GM19351 (cell line): Measurements from ENCODE around the gene ZNF343.

Experiments used
- ATAC-seq: cut with Tn5 transposase; IDR thresholded peaks from one replicate; pipeline ENCODE4 v1.9.1; 2021; ENCODE audit warnings: mild to moderate bottlenecking, moderate library complexity; ENCODE audit not compliant: unreplicated experiment

The ZNF343 gene

DNA sequence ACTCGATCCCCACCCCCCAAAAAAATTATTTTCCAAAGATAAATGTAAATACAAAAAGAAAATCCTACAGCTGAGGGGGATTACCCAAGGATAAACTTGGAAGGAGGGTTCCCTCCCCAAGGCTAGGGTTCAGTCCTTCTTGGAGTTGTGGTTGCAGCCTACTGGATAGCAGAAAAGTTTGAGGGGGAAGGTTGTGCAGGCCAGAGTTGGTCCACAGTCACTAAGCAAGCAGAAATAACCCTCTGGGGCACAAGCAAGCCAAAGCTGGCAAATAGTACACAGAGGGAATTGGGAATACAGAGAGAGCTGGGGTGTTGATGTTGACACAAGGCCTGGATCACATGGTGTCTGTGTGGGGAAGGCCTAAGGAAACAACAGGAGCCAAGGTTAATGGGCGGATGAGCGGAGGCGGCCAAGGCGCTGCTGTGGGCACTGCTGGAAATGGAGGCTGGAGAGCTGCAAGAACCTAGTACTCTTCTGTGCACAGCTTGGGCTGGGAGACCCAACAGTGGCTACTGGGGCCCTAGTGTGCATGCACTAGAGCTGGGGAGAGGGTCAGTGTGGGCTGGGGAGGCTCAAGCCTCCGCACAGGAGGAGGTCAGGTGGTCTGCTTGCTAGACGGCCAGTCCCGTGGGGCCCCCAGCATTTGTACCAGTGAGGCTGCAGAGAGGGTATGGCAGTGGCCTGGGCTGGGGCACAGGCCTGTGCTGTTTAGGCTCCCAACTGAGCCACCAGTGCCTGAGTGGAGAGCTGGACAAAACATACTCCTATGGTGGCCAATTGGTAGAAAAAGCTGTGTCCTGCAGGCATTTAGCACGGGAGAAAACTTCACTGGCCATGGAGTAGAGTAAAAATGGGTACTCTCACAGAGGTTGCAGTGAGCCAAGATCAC, 32.6 kb downstream of the ZNF343 start:
- no peak for ATAC-seq

DNA sequence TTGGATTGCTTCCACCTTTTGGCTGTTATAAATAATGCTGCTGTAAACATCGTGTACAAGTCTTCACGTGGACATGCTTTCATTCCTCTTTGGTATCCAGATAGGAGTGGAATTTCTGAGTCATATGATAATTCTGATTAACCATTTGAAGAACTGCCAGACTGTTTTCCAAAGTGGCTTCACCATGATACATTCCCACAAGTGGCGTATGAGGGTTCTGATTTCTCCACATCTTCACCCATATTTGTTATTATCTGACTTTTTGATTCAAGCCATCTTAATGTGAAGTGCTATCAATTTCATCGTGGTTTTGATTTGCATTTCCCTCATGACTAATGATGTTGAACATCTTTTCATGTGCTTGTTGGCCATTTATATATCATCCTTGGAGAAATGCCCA, 35.2 kb downstream of the ZNF343 start:
- ATAC-seq = no peak

GRCh38 chr20:2470423-2471193, 38.1 kb downstream of the ZNF343 start, which contains the start of gene SNRPB:
Gene SNRPB, minus strand, starts transcription at chr20:2470789. Its CDS starts 99 bp downstream, at chr20:2470690.
- ATAC-seq = peak; percentile 97

DNA sequence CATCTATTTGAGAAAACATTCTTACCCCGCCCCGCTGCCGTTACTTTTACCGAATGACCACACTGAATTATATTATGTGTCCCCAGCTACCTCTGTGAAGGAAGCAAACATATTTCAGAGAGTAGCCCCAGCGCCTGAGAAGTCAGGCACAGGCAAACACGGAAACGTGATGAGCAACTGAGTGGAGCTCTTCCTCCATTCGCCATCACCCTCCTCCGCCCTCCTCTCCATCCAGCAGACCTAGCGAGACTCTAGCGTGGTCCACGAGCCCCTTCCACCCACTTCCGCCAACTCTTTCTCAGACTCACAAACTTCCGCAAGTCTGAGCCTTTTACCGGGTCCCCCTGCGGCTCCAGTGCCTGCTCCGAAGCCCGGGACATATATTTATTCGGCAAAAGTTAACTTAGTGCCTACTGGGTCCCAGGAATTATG, 38.7 kb downstream of the ZNF343 start:
- ATAC-seq = peak; percentile 28

DNA sequence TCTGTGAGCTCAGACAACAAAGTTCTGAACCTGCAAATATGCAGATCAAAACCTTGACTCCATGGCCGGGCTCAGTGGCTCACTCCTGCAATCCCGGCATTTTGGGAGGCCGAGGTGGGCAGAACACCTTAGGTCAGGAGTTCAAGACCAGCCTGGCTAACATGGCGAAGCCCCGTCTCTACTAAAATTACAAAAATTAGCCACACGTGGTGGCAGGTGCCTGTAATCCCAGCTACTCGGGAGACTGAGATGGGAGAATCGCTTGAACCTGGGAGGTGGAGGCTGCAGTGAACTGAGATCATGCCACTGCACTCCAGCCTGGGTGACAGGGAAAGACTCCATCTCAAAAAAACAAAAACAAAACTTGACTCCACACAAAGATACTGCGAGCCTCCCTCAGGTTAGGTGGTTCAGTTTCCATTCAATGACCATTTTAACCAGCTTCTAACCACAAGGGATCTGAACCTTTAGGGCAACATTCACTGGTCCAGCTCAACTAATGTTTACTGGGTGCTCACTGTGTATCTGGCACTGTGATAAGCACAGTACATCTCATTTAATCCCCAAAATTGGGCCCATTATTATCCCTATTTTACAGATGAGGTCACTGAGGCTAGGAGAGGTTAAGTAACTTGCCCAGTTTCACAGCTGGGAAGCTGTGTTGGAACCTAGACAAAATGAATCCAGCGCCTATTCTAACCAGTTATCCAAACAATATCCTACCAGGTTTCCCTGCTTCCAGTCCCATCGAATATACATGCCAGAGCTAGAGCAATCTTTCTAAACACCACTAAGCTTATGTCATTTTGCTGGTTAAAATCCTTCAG, 39.9 kb downstream of the ZNF343 start:
- ATAC-seq = no peak

- no peak for ATAC-seq
These were observed 41.3 kb downstream of the ZNF343 start for GRCh38 chr20:2467412-2467811.

GRCh38 chr20:2465100-2465499, 43.6 kb downstream of the ZNF343 start:
- no peak for ATAC-seq

DNA sequence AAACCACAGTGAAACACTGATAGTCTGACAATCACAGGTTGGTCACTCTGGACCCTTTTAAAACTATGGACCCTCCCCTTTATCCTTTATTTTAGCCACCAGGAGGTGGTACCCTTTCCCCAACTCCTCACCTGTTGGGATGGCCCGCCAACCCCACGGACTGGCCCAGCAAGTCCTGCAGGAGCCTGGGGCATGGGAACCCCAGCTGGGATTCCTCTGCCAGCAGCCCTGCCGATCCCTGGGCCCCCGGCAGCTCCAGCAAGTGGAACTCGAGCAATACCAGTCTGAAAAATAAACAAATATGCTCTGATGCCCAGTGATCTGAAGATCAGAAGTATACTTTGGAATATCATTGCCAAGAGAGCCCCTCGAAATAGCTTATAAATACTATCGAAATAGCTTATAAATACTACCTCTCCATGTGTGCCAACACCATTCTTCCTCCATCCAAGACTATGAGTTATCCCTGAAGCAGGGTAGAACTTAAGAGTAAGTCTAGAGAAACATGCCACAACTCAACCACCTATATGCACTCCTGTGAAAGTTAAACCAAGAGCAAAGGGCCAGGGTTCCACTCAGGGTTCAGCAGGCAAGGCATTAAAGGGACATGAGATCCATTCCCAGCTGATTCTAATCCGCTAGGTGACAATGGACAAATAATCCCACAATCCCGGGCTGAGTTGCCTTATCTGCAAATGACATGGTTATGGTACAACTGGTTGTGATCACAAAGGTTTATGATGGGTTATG, 44.9 kb downstream of the ZNF343 start:
- no peak for ATAC-seq

GRCh38 chr20:2462484-2462883, 46.2 kb downstream of the ZNF343 start:
- ATAC-seq = no peak

DNA sequence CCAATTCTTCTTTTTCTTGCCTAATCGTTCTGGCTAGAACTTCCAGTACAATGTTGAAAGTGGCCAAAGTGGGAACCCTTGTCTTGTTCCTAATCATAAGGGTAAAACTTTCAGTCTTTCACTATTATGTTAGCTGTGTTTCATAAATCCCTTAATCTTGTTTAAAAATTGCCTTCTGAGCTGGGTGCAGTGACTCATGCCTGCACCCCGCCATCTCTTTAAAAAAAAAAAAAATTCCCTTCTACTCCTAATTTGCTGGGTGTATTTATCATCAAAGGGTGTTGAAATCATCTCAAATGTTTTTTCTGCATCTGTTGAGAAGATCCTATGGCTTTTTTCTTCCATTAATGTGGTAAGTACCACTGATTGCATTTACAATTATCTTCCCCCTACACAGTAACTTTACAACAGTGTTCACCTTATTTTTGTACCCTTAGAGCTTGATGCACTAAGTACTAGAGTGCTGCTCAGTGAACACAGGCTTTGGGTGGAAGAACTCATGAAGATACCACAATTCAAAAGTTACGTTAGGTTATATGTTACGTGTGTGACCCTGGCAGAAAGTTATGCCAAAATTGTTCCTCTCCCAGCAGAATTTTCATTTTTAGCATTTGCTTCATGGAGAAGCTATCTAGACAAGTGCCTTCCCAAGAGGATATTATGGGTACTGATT, 47.8 kb downstream of the ZNF343 start:
- no peak for ATAC-seq

- no peak for ATAC-seq
These were observed 48.5 kb downstream of the ZNF343 start for GRCh38 chr20:2459981-2460751.

DNA sequence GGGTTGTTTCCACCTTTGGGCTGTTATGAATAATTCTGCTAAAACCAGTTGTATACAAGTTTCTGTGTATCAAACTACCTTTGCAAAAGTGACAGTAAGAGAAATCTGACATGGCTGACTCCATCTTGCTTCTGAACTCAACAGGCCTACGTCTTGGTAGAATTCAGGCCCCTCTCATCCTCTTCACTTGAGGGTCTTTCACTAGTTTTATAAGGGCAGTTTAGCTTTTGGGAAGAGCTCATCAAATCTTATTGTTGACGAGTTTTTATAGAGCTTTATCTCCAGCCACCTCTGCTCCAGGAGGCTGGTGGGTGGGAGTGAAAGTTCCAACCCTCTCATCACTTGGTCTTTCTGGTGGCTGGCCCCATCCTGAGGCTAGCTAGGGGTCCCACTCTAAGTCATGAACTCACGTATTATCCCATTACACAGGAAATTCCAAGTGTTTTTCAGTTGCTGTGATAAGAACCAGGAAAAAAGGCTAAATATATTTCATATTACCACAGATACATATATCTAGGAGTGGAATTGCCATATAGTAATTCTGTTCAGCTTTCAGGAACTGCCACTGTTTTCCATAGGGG, 49.7 kb downstream of the ZNF343 start:
- ATAC-seq = no peak

DNA sequence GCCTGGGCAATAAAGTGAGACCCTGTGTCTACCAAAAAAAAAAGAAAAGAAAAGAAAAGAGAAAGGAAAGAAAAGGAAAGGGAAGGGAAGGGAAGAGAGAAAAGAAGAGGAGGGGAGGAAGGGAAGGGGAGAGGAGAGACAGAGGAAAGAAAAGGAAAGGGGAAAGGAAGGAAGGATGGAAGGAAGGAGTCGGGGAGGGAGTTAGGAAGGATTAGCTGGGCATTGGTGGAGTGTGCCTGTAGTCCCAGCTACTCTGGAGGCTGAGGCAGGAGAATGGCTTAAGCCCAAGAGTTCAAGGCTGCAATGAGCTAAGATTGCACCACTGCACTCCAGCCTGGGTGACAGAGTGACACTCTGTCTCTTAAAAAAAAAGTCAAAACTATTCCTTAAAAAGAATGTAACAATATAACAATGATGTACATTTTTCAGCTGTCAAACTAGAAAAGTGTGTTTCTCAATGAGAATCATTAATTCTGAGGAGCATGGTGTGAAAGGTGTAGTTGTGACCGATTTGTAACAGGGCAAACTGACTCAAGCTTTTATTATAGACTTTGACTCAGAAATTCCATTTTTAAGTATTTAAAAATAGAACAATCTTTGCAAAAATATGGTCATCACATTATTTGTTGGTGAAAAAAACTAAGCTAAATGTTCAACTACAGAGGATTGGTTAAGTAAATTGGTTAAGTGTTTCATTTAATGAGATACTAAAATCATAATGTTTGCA, 52.8 kb downstream of the ZNF343 start:
- no peak for ATAC-seq

- no peak for ATAC-seq
These were observed 54.9 kb downstream of the ZNF343 start for GRCh38 chr20:2453792-2454191.

GRCh38 chr20:2451939-2452732, 56.6 kb downstream of the ZNF343 start:
- no peak for ATAC-seq

DNA sequence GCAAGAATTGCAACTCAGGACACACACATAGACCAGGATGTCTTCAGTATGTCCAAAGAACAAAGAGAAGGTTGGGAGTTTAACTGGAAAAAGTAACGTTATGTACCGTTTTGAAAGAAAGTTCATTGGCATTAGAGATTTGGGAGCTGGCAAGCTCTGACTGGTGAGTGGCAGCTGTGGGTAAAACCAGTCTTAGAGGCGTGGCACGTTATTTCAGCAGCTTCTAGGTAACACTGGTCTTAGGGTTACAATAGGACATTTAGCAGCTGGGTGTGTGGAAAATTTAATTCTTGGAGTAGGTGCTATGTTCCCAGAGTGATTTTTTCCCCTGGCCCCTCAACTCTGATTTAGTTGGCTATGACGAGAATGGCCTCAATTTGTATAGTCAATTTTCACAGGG, 57.3 kb downstream of the ZNF343 start:
- no peak for ATAC-seq

GRCh38 chr20:2449386-2449785, 59.3 kb downstream of the ZNF343 start:
- no peak for ATAC-seq
